Activated CD4-positive, CD25-positive, alpha-beta regulatory T cell treated with anti-CD3 and anti-CD28 coated beads, Interleukin-2, amount 50 U/mL, for 16 hours (primary cell): ENCODE measurements around the gene LATS2.

Source experiments
- DNase-seq: peaks from one replicate; pipeline ENCODE4 v3.0.0-alpha.2; 2020; ENCODE audit warnings: low read depth, low spot score

LATS2 gene

DNA sequence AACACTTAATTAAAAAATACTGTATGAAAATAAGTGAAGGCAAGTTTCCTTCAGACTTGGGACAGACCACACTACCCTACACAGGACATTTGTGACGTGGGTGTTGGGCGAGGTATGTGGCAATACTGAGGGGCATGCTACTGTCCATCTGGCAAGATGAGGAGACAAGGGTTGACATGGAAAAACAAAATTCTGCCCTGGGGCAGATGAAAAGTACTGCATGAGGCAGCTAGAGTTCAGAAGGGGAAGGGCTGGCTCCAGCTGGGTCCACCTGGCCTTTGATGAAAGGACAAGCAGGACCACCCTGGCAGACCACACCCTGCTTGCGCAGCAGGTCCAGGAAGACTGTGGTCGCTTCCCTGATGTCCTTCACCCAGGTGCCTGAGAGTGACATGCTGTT, 43.2 kb downstream of the LATS2 start:
- DNase-seq = no peak

GRCh38 chr13:21016487-21016886, 44.9 kb downstream of the LATS2 start:
- no peak for DNase-seq

DNA sequence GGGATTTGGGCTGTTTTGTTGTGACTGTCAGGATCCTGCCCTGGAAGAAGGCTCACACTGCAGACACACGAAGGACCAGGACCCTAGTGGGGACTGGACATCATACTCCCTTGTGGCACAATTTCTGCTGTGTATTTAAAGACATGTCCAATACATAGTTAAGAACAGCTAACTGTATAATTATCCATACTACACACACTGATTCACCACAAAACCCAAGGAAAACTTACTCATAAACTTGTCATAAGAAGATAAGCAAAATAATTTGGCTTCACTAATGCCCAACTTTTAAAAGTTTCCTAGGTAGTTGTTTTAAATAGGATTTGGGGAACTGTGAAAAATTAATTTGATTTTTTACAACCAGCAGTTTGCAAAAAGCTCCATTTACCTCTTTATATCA, 46.1 kb downstream of the LATS2 start:
- no peak for DNase-seq

DNA sequence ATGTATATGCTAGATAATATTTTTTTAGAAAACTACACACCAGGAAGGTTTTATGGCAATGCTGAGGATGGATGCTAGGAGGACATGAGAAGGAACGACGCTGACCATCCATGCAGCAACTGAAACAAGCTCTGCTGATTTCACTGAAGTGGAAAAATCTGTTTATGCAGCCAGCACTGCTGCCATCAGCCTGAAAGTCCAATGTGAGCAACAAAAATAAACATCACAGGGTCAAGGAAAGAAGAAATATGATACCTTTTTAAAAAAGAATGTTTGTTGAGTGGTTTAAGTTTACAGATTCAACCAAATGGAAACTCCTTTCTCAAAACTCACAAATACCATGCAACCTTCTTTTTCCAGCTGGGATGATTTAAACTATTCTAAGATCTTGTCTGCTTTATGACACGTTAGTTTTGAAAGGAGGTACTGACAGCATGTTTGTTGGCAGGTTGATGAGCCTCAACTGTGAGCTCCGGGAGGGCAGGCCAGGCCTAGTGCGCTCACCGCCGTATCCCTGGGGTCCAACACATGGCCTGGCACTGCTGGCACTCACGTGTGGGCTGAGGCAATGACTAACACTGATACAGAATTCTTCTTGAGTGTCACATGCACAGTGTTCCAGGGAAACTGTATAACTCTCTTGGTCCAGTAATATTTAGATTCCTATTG, 46.8 kb downstream of the LATS2 start:
- no peak for DNase-seq

- DNase-seq = no peak
Measured at GRCh38 chr13:21014139-21014501, 47.3 kb downstream of the LATS2 start.

DNA sequence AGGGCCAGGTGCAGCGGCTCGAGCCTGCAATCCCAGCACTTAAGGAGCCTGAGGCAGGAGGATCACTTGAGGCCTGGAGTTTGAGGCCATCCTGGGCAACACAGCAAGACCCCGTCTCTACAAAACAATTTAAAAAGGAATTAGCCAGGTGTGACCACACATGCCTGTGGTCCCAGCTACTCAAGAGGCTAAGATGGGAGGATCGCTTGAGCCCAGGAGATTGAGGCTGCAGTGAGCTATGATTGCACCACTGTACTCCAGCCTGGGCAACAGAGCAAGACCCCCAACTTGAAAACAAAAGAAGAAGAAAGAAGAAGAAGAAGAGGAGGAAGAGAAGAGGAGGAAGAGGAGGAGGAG, 47.7 kb downstream of the LATS2 start:
- DNase-seq = no peak

DNA sequence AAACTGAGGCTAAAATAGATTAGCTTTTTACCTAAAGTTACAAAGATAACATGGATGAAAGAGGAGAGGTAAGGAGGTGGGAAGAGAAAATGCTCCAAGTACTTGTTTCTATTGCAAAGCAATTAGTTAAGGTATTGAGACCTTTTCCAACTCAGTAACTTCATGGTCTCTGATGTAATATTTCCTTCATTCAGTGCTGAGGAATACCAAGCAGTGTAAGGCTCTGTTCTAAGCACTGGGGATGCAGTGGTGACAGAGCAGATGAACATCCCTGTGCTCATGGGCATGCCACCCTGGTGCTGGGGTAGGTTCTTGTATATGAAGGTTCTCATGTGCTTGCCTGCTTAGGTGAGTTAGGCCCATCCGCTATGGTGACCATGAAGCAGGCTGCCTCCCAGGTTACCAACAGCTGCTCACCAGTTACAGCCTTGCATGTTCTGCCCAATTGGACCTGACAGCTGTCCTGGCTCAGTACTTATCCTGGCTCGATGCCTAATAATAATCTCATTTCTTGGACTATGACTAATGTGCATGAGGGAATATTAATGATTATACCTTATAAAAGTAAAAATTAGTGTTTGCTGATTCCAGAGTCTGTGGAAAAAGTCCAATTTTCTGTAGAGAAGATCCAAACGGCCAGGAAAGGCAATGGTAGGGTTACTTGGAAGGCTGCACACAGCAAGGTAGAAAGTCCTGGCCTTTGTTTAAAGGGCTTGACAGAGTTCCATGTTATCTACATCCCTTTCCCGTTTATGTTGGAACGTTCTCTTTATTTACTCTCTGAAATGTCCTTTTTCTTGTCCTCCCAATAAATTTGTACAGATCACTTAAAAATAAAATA, 48.3 kb downstream of the LATS2 start:
- DNase-seq = no peak

GRCh38 chr13:21012211-21012610, 49.2 kb downstream of the LATS2 start:
- no peak for DNase-seq

- no peak for DNase-seq
Measured at GRCh38 chr13:21011378-21011777, 50.0 kb downstream of the LATS2 start.

GRCh38 chr13:21010621-21011020, 50.8 kb downstream of the LATS2 start:
- no peak for DNase-seq

- DNase-seq = no peak
Measured at GRCh38 chr13:21009036-21009435, 52.4 kb downstream of the LATS2 start.

DNA sequence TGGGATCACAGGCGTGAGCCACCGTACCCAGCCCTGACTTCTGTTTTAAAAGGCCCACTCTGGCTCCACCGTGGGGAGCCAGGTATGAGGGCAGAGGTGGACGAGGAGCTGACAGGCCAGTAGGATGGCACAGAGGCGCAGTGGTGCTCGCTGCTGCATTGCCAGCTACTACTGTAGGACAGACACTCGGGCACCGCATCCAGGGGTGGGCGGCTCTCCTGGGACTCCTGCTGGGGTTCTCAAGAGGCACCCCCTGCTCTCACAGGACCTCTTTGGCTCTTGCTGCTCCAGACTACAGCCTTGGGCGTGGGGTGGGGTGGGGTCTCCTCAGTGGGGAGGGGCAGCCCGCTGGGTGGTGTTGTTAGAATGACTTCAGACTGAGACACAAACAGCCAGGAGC, 53.4 kb downstream of the LATS2 start:
- DNase-seq = no peak

GRCh38 chr13:21006141-21007005, 55.0 kb downstream of the LATS2 start:
- no peak for DNase-seq

DNA sequence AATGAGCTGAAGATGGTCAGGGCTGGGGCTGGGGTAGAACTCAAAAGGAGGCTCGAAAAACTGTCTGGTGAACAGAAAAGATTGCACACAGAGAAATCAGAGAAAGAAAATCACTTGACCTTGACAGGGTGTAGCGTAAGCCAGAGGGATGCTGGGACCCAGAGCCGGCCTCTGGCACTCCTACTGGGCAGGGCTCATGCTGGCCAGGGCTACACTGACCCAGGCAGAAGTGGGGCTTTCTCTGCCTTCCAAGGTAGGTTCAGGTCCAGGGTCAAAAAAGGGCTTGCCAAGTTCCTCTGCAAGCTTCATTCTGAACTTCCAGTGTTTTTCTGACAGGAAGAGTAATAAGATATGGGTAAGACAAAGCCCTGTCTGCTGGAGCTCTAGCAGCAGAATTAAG, 56.2 kb downstream of the LATS2 start:
- DNase-seq = no peak

- DNase-seq = no peak
Measured at GRCh38 chr13:21001471-21001870, 59.9 kb downstream of the LATS2 start.

GRCh38 chr13:21000647-21001046, 60.7 kb downstream of the LATS2 start:
- no peak for DNase-seq

DNA sequence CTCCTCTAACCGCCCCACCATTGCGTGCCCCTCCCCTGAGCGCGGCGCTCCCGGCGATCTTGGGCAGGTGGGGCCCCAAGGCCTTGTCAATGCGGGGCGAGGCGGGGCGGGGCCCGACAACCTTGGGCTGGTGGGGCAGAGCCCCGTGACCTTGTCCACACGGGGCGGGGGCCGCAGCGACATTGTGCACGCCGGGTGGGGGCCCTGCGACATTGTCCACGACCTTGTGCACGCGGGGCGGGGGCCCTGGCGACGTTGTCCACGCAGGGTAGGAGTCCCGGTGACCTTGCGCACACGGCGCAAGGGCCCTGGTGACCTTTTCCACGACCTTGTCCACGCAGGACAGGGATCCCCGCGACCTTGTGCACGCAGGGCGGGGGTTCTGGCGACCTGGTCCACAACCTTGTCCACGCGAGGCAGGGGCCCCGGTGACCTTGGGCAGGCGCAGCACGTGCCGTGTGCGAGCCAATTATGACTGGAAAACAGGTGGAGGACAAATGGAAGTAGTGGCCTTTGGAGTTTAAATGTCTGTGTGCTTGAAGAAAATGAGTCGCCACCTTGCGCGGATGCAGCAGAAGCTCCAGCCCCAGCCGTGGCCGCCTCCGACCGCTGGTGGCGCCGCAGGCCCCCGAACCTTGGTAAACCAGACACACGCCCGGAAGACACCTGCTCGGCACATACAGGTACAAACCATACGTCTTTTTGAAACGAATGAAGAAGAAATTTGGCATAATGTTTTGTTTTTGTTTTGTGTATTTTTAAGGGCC, 62.6 kb downstream of the LATS2 start:
- no peak for DNase-seq

- DNase-seq = no peak
Measured at GRCh38 chr13:20997301-20998161, 63.9 kb downstream of the LATS2 start.

DNA sequence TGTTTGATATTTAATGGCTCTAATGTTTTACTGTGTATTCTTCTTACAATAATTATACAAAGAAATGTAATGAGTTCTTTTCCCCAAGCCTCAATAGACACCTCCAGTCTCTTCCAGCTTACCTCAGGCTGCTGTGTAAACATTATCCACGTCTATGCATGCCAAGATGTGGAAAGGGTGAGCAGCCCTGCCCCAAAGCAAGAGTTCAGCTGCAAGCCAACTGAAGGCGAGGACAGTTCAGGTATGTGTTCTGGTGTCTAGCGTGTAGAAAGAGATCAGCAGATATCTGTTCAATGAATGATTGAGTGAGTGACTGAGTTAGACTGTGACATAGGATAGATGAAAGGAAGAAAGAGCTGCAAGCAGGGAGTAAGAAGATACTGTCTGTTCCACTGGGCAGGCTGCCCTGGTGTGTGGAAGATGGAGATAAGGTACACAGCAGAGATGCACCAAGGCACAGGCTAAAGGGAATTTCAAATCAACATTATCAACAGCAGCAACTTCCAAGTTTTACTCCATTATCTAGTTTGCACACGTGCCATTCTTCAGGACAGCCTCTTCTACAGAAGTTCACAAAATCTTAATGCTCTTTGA, 66.0 kb downstream of the LATS2 start:
- DNase-seq = no peak

DNA sequence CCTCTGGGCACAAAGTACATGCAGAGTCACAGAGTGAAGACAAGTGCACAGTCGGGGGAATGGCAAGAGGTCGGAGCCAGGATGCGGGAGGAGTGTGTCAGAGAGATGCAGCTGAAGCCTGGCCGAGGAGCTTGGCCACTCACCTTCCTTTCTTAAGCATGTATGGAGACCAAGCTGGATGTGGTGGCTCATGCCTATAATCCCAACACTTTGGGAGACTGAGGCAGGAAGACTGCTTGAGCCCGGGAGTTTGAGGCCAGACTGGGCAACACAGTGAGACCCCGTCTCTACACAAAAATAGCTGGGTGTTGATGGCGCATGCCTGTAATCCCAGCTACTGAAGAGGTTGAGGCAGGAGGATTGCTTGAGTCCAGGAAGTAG, 67.0 kb downstream of the LATS2 start:
- no peak for DNase-seq
